Measurements from ENCODE around the gene EBF3.

DNA sequence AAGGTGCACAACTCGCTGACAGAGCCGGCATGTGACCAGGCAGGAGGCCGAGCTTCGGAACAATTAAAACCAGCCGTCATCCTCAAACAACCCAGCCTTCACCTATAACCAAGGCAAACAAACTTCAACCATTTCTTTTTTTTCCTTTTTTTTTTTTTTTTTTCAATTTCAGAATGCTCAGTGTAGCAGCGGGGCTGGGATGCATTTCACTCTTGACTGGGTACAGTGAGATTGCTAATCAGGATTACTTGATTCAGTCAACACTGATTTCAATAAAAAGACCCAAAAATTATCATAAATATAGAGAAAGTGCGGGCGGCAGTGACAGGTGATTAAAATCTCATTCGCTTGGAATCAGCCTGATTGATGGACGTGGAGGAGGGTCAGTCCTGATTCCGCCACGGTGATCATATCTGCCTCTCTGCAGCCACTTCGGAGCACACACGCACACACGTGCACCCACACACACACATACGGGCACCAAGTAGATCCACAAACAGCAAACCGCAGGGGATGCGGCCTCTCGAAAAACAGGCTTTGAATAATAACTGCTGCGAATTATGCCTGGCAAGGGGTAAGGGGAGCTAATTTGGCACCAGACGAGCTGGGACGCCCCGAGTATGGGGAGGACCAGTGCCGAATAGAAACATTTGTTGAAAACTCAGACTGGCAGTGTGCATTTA, 31.2 kb downstream of the EBF3 start:
- TF ChIP-seq, protein P1, sequence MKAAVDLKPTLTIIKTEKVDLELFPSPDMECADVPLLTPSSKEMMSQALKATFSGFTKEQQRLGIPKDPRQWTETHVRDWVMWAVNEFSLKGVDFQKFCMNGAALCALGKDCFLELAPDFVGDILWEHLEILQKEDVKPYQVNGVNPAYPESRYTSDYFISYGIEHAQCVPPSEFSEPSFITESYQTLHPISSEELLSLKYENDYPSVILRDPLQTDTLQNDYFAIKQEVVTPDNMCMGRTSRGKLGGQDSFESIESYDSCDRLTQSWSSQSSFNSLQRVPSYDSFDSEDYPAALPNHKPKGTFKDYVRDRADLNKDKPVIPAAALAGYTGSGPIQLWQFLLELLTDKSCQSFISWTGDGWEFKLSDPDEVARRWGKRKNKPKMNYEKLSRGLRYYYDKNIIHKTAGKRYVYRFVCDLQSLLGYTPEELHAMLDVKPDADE (IDR thresholded peaks at IDR 0.05): no peak
- TF ChIP-seq, protein P2, sequence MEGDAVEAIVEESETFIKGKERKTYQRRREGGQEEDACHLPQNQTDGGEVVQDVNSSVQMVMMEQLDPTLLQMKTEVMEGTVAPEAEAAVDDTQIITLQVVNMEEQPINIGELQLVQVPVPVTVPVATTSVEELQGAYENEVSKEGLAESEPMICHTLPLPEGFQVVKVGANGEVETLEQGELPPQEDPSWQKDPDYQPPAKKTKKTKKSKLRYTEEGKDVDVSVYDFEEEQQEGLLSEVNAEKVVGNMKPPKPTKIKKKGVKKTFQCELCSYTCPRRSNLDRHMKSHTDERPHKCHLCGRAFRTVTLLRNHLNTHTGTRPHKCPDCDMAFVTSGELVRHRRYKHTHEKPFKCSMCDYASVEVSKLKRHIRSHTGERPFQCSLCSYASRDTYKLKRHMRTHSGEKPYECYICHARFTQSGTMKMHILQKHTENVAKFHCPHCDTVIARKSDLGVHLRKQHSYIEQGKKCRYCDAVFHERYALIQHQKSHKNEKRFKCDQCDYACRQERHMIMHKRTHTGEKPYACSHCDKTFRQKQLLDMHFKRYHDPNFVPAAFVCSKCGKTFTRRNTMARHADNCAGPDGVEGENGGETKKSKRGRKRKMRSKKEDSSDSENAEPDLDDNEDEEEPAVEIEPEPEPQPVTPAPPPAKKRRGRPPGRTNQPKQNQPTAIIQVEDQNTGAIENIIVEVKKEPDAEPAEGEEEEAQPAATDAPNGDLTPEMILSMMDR (conservative IDR thresholded peaks at IDR 0.05; ENCODE audit: low read depth in 2 of 2): no peak
- TF ChIP-seq, protein P3, sequence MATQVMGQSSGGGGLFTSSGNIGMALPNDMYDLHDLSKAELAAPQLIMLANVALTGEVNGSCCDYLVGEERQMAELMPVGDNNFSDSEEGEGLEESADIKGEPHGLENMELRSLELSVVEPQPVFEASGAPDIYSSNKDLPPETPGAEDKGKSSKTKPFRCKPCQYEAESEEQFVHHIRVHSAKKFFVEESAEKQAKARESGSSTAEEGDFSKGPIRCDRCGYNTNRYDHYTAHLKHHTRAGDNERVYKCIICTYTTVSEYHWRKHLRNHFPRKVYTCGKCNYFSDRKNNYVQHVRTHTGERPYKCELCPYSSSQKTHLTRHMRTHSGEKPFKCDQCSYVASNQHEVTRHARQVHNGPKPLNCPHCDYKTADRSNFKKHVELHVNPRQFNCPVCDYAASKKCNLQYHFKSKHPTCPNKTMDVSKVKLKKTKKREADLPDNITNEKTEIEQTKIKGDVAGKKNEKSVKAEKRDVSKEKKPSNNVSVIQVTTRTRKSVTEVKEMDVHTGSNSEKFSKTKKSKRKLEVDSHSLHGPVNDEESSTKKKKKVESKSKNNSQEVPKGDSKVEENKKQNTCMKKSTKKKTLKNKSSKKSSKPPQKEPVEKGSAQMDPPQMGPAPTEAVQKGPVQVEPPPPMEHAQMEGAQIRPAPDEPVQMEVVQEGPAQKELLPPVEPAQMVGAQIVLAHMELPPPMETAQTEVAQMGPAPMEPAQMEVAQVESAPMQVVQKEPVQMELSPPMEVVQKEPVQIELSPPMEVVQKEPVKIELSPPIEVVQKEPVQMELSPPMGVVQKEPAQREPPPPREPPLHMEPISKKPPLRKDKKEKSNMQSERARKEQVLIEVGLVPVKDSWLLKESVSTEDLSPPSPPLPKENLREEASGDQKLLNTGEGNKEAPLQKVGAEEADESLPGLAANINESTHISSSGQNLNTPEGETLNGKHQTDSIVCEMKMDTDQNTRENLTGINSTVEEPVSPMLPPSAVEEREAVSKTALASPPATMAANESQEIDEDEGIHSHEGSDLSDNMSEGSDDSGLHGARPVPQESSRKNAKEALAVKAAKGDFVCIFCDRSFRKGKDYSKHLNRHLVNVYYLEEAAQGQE (IDR thresholded peaks at IDR 0.05; ENCODE audit: unreplicated experiment): no peak
- TF ChIP-seq POLR2AphosphoS5 (IDR thresholded peaks at IDR 0.05; ENCODE audit: low read depth): no peak
- no peak for TF ChIP-seq EZH2 (IDR thresholded peaks at IDR 0.05; ENCODE audit: low read depth, unreplicated experiment)
- TF ChIP-seq EZH2phosphoT487 (IDR thresholded peaks at IDR 0.05; ENCODE audit: unreplicated experiment): no peak
- no peak for TF ChIP-seq ZNF114 (CRISPR knock-in tag; IDR thresholded peaks at IDR 0.05)
- TF ChIP-seq NANOG (IDR thresholded peaks at IDR 0.05; ENCODE audit: borderline replicate concordance): no peak
- no peak for TF ChIP-seq ZNF331 (CRISPR knock-in tag; IDR thresholded peaks at IDR 0.05; ENCODE audit: low read depth)
- TF ChIP-seq JUNB (IDR thresholded peaks at IDR 0.05; ENCODE audit: unreplicated experiment): no peak
- no peak for TF ChIP-seq CREB1 (CRISPR knock-in tag; IDR thresholded peaks at IDR 0.05; ENCODE audit: low read depth)
- TF ChIP-seq STAT1 (IDR thresholded peaks at IDR 0.05; ENCODE audit: unreplicated experiment): no peak
